ENCODE results near the gene RASGRP3.

The RASGRP3 gene

GRCh38 chr2:33443274-33443829 lies 33.1 kb upstream of the RASGRP3 start:
- no peak for DNase-seq (ENCODE audit: low read depth)
- no peak overlapping the region for H3K4me3 ChIP-seq (ENCODE audit: low read depth, low read length)
- no peak for TF ChIP-seq CTCF (IDR thresholded peaks at IDR 0.05; ENCODE audit: insufficient read depth, low read depth, low read length, missing control alignments)

- no peak for DNase-seq (ENCODE audit: low read depth)
- no peak for TF ChIP-seq CTCF (IDR thresholded peaks at IDR 0.05; ENCODE audit: insufficient read depth, low read depth, low read length, missing control alignments)
- H3K4me3 ChIP-seq (ENCODE audit: low read depth, low read length), result no peak overlapping the region
Measured at GRCh38 chr2:33444967-33445366, 31.5 kb upstream of the RASGRP3 start.

- H3K4me3 ChIP-seq (ENCODE audit: low read depth, low read length), result no peak overlapping the region
- no peak for TF ChIP-seq CTCF (IDR thresholded peaks at IDR 0.05; ENCODE audit: insufficient read depth, low read depth, low read length, missing control alignments)
- DNase-seq (ENCODE audit: low read depth), result no peak
Measured at GRCh38 chr2:33448220-33448899, 28.1 kb upstream of the RASGRP3 start.

GRCh38 chr2:33451214-33451613 lies 25.2 kb upstream of the RASGRP3 start:
- TF ChIP-seq CTCF (IDR thresholded peaks at IDR 0.05; ENCODE audit: insufficient read depth, low read depth, low read length, missing control alignments), result no peak
- no peak for DNase-seq (ENCODE audit: low read depth)
- no peak overlapping the region for H3K4me3 ChIP-seq (ENCODE audit: low read depth, low read length)

- H3K4me3 ChIP-seq (ENCODE audit: low read depth, low read length), result no peak overlapping the region
- TF ChIP-seq CTCF (IDR thresholded peaks at IDR 0.05; ENCODE audit: insufficient read depth, low read depth, low read length, missing control alignments), result no peak
- DNase-seq (ENCODE audit: low read depth), result no peak
Measured at GRCh38 chr2:33451825-33452224, 24.6 kb upstream of the RASGRP3 start.

- no peak overlapping the region for H3K4me3 ChIP-seq (ENCODE audit: low read depth, low read length)
- no peak for DNase-seq (ENCODE audit: low read depth)
- no peak for TF ChIP-seq CTCF (IDR thresholded peaks at IDR 0.05; ENCODE audit: insufficient read depth, low read depth, low read length, missing control alignments)
Measured at GRCh38 chr2:33452545-33452944, 23.9 kb upstream of the RASGRP3 start.

Measured in GM12865 (cell line).